PFSK-1 (cell line): ENCODE results near the gene TSPAN15.

Experiments used
- FOXP2 ChIP-seq: optimal IDR thresholded peaks from 2 replicates; pipeline ENCODE3; 2011; ENCODE audit warnings: borderline replicate concordance, control low read depth, inconsistent platforms; ENCODE audit not compliant: insufficient read depth; ENCODE audit errors: extremely low read length, extremely low read depth
- POLR2AphosphoS5 ChIP-seq: IDR thresholded peaks from 2 replicates; pipeline ENCODE4 v1.6.1; 2012; ENCODE audit warnings: low read depth, mild to moderate bottlenecking, control low read depth, low read length, moderate library complexity
- SIN3A ChIP-seq: IDR thresholded peaks from 2 replicates; pipeline ENCODE4 v1.6.1; 2012; ENCODE audit warnings: mild to moderate bottlenecking, low read length, moderate library complexity, borderline replicate concordance; ENCODE audit not compliant: insufficient read depth
- TAF1 ChIP-seq: IDR thresholded peaks from 2 replicates; pipeline ENCODE4 v1.6.1; 2012; ENCODE audit warnings: low read length, control low read depth, borderline replicate concordance; ENCODE audit not compliant: insufficient read depth
- TF ChIP-seq, protein P1 (sequence below), 2 experiments: IDR thresholded peaks; 2 replicates each; pipeline versions ENCODE4 v1.6.1 to v1.8.0; 2011 to 2012; ENCODE audit warnings: low read depth in 2 of 2, low read length in 2 of 2, control low read depth in 1 of 2, inconsistent platforms in 1 of 2, mild to moderate bottlenecking in 1 of 2, moderate library complexity in 1 of 2; ENCODE audit not compliant: insufficient read depth in 1 of 2

The TSPAN15 gene

GRCh38 chr10:69456880-69457693 lies 5.8 kb downstream of the TSPAN15 start:
- TF ChIP-seq, protein P1, sequence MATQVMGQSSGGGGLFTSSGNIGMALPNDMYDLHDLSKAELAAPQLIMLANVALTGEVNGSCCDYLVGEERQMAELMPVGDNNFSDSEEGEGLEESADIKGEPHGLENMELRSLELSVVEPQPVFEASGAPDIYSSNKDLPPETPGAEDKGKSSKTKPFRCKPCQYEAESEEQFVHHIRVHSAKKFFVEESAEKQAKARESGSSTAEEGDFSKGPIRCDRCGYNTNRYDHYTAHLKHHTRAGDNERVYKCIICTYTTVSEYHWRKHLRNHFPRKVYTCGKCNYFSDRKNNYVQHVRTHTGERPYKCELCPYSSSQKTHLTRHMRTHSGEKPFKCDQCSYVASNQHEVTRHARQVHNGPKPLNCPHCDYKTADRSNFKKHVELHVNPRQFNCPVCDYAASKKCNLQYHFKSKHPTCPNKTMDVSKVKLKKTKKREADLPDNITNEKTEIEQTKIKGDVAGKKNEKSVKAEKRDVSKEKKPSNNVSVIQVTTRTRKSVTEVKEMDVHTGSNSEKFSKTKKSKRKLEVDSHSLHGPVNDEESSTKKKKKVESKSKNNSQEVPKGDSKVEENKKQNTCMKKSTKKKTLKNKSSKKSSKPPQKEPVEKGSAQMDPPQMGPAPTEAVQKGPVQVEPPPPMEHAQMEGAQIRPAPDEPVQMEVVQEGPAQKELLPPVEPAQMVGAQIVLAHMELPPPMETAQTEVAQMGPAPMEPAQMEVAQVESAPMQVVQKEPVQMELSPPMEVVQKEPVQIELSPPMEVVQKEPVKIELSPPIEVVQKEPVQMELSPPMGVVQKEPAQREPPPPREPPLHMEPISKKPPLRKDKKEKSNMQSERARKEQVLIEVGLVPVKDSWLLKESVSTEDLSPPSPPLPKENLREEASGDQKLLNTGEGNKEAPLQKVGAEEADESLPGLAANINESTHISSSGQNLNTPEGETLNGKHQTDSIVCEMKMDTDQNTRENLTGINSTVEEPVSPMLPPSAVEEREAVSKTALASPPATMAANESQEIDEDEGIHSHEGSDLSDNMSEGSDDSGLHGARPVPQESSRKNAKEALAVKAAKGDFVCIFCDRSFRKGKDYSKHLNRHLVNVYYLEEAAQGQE (IDR thresholded peaks at IDR 0.05; ENCODE audit: insufficient read depth in 1 of 2, low read depth in 2 of 2, low read length in 2 of 2), result no peak
- TF ChIP-seq TAF1 (no peak), FOXP2 (no peak), POLR2AphosphoS5 (no peak), SIN3A (no peak)

DNA sequence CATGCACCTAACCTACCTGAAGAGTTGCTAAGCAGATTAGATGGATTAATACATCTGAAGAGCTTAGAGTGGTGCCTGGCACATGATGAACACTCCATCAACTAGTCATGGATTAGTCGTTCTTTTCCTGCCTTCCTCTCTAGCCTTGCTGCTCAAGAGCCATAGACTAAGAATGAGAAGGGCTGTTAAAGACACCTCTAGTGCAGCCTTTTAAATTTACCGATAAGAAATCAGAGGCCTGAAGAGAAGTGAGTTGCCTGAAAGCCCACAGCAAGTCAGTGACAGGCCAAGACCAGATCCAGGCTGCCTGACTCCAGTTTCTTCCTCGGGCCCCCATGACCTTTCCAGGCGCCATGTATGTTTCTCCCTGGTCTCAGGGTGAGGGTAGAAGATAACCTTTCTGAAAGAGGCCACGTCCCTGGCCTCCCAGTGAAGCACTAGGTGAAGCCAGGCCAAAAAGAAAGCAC lies 6.5 kb downstream of the TSPAN15 start:
- TF ChIP-seq, protein P1 (IDR thresholded peaks at IDR 0.05; ENCODE audit: insufficient read depth in 1 of 2, low read depth in 2 of 2, low read length in 2 of 2), result no peak
- TF ChIP-seq SIN3A (no peak), FOXP2 (no peak), TAF1 (no peak), POLR2AphosphoS5 (no peak)

- TF ChIP-seq POLR2AphosphoS5 (no peak), SIN3A (no peak), TAF1 (no peak), FOXP2 (no peak)
- TF ChIP-seq, protein P1 (IDR thresholded peaks at IDR 0.05; ENCODE audit: insufficient read depth in 1 of 2, low read depth in 2 of 2, low read length in 2 of 2), result no peak
Measured at GRCh38 chr10:69458430-69459100, 7.3 kb downstream of the TSPAN15 start.

DNA sequence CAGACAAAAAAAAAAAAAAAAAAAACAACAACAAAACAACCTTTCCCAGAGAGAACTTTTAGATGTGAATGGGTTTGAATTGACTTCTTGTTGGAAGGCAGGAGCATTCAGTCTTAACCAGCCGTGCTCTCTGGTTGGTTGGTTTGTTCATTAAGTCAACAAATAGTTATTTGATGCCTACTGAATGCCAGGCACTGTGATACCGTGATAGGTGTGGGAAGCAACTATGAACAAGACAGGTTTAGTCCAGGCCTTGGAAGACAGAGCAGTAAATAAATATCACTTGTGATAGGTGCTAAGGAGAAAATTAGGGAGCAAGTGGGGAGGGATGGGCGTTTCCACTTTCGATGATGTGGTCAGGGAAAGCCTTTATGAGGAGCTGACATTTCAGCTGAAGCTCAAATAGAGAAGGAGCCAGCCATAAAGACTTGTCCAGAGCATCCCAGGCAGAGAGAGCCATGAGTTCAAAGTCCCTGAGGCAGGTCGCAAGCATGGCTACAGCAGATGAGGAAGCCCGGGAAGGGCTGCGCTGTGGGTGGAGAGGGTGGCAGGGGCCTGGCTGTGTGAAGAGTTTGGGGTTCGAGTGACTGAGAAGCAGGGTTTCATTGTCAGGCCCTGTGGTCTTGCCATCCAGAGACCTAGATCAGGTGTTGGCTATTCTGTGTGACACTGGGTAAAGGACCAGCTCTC lies 8.0 kb downstream of the TSPAN15 start:
- TF ChIP-seq POLR2AphosphoS5 (no peak), FOXP2 (no peak)

GRCh38 chr10:69459893-69460575 lies 8.8 kb downstream of the TSPAN15 start:
- TF ChIP-seq TAF1 (no peak), POLR2AphosphoS5 (no peak), SIN3A (no peak), FOXP2 (no peak)
- TF ChIP-seq, protein P1 (IDR thresholded peaks at IDR 0.05; ENCODE audit: insufficient read depth in 1 of 2, low read depth in 2 of 2, low read length in 2 of 2), result no peak
